ENCODE results near the gene RBM10. TPM values are rescaled to one million over a fixed set of nuclear protein-coding genes. Genes with fewer than 3 reads are reported as not detected.
"Not testable (repeated sequence)": the region's sequence is repeated elsewhere in the genome, so short reads cannot be mapped to it uniquely, and the experiment has no call there.

Gene RBM10, protein sequence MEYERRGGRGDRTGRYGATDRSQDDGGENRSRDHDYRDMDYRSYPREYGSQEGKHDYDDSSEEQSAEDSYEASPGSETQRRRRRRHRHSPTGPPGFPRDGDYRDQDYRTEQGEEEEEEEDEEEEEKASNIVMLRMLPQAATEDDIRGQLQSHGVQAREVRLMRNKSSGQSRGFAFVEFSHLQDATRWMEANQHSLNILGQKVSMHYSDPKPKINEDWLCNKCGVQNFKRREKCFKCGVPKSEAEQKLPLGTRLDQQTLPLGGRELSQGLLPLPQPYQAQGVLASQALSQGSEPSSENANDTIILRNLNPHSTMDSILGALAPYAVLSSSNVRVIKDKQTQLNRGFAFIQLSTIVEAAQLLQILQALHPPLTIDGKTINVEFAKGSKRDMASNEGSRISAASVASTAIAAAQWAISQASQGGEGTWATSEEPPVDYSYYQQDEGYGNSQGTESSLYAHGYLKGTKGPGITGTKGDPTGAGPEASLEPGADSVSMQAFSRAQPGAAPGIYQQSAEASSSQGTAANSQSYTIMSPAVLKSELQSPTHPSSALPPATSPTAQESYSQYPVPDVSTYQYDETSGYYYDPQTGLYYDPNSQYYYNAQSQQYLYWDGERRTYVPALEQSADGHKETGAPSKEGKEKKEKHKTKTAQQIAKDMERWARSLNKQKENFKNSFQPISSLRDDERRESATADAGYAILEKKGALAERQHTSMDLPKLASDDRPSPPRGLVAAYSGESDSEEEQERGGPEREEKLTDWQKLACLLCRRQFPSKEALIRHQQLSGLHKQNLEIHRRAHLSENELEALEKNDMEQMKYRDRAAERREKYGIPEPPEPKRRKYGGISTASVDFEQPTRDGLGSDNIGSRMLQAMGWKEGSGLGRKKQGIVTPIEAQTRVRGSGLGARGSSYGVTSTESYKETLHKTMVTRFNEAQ
- total RNA-seq = 64.3 and 64.6 TPM in 2 replicates

DNA sequence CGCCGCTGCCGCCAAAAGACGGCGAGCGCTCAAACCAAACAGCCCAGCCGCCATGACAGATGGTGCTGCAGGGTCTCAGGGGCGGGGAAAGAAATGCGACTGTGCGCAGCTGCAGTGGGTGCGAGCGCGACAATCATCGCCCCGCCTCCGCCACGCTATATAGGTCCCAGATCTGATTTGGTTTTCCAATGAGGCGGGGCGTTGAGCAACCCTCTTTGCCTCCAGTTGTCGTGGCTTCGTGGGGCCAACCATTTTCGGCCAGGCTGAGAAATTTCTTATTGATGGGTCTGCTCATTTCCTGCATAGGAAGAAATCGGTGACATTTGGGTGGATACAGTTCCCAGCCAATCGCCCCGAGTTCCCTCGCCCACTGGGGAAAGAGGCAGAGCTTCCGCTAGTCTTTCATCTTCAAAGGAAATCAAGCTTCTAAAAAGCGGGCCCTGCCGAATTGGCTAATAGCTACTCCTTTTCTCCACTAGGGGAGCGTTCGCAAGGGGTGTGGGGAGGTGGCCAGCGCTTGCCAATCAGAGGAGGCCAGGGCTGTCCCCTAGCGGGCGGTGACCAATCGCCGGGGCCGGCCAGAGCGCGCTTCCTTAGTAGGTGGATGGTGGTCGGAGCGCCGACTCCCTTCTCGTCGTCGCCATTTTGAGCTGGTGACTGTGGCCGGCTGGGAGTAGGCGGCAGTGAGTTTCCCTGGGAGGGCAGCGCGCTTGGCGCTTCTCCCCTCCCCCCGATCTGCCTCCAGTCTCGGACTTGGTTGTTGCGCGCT is at the start of gene RBM10, which contains the start of gene NDUFB11:
Gene RBM10, plus strand, starts transcription at position 596 of the 769 bp plus-strand sequence. CDS start 2,261 bp downstream, outside the sequence.
Gene NDUFB11, minus strand, starts transcription at position 77 of the 769 bp plus-strand sequence. Its CDS starts 23 bp downstream, at position 54.
- Mint-ChIP-seq H3K4me1 (peaks cover 16% of the 10 kb centered on the region), H3K4me3 (peak within 1 kb of the TSS; percentile 100), H3K27me3 (no peaks in the 10 kb centered on the region), H3K9me3 (no peaks in the 10 kb centered on the region), H3K27ac (peak within 1 kb of the TSS; percentile 100), H3K36me3 (ENCODE audit: low read depth) (peaks cover 40% of the 10 kb centered on the region)
- intact Hi-C loops (cut with micrococcal nuclease) = loop anchor here (1.0 to 5.0 kb wide), 6 partner anchors 16 to 512 kb away; partner anchors contain the start of genes CDK16, USP11, UXT and ZNF41
- peak; percentile 97 for DNase-seq

DNA sequence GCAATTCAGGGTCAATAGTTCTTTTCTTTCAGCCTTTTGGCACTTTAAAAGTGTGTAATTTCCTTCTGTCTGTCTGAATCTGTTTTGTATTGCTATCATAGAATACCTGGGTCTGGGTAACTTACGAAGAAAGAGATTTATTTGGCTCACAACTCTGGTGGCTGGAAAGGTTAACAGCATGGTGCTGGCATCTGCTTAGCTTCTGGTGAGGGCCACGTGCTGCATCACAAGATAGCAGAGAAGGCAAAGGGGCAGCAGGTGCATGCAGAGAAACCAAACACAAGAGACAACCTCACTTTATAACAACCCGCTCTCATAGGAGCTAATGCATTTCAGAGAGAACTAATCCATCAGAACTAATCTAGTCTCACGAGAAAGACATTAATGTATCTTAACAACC is 48.0 kb upstream of the RBM10 start:
- Mint-ChIP-seq H3K9me3 (no peaks in the 10 kb centered on the region), H3K4me3 (no peak overlapping the region), H3K27me3 (no peaks in the 10 kb centered on the region), H3K36me3 (ENCODE audit: low read depth) (no peaks in the 10 kb centered on the region), H3K4me1 (no peaks in the 10 kb centered on the region), H3K27ac (no peak overlapping the region)
- no peak for DNase-seq
- intact Hi-C loops (cut with micrococcal nuclease) = no loop called here

DNA sequence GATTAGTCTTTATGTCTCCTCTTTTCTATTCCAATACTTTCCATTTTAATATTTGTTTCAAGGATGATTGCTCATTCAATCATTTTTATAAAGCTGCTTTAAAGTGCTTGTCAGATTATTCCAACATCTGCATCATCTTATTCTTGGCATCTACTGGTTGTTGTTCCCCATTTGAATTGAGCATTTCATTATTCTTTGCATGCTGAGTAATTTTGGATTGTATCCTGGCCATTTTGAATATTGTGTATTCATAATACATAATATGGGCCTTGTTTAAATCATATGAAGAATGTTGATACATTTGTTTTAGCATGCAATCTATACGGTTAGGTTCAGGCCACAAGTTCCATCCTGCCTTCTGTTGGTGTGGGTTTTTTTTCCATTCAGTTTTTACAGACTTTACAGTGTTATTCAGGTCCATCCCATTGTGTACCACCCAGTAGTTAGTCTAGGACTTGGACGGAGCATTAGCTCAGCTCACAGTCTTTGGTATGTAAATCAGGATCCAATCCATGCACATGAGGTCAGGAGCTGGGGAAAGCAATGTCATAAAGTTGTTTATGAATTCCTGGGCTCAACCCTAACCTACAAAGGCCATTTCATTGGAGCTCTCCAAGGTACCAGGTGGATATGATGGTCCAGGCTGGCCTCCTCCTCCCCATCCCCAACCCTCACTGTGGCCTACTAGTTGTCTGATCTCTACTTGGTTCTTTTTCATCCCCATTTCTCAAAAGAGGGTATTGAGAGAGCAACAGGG is 46.5 kb upstream of the RBM10 start:
- Mint-ChIP-seq H3K36me3 (ENCODE audit: low read depth) (no peaks in the 10 kb centered on the region), H3K9me3 (no peaks in the 10 kb centered on the region), H3K27ac (no peak overlapping the region), H3K4me1 (no peaks in the 10 kb centered on the region), H3K27me3 (no peaks in the 10 kb centered on the region), H3K4me3 (no peak overlapping the region)
- DNase-seq = no peak
- intact Hi-C loops (cut with micrococcal nuclease) = no loop called here

DNA sequence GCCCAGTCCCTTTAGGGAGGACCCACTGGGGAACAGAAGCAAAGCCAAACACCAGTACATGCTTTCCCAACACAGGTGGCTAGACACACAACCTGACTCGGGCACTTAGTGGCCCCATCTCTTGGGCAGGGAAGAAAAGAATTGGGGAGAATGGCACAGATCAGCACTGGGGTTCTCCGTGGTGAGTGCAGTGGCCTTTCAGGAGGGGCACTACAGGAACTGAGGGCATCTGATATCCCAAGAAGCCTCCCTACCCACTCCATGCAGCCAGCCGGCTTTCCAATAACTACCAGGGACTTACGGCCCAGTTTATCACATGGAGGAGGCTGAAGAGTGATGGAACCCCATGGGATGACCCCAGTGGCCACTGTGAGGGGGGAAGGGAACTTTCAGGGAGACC is 43.8 kb upstream of the RBM10 start:
- Mint-ChIP-seq H3K27me3 (no peaks in the 10 kb centered on the region), H3K9me3 (no peaks in the 10 kb centered on the region), H3K4me1 (no peaks in the 10 kb centered on the region), H3K4me3 (no peak overlapping the region), H3K27ac (no peak overlapping the region), H3K36me3 (ENCODE audit: low read depth) (no peaks in the 10 kb centered on the region)
- DNase-seq = no peak
- intact Hi-C loops (cut with micrococcal nuclease) = no loop called here

DNA sequence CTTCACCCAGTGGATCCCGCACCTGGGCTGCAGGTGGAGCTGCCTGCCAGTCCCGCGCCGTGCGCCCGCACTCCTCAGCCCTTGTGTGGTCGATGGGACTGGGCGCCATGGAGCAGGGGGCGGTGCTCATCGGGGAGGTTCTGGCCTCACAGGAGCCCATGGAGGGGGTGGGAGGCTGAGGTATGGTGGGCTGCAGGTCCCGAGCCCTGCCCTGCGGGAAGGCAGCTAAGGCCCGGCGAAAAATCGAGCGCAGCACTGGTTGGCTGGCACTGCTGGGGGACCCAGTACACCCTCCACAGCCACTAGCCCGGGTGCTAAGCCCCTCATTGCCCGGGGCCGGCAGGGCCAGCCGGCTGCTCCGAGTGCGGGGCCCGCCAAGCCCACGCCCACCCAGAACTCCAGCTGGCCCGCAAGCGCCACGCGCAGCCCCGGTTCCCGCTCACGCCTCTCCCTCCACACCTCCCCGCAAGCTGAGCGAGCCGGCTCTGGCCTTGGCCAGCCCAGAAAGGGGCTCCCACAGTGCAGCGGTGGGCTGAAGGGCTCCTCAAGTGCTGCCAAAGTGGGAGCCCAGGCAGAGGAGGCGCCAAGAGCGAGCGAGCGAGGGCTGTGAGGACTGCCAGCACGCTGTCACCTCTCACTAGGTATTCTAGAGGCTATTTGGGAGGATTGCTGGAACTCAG is 33.9 kb upstream of the RBM10 start:
- H3K4me1 Mint-ChIP-seq; intact Hi-C loops (cut with micrococcal nuclease); H3K27me3 Mint-ChIP-seq; H3K36me3 Mint-ChIP-seq (ENCODE audit: low read depth); DNase-seq; H3K27ac Mint-ChIP-seq; H3K4me3 Mint-ChIP-seq; H3K9me3 Mint-ChIP-seq: not testable (repeated sequence)

DNA sequence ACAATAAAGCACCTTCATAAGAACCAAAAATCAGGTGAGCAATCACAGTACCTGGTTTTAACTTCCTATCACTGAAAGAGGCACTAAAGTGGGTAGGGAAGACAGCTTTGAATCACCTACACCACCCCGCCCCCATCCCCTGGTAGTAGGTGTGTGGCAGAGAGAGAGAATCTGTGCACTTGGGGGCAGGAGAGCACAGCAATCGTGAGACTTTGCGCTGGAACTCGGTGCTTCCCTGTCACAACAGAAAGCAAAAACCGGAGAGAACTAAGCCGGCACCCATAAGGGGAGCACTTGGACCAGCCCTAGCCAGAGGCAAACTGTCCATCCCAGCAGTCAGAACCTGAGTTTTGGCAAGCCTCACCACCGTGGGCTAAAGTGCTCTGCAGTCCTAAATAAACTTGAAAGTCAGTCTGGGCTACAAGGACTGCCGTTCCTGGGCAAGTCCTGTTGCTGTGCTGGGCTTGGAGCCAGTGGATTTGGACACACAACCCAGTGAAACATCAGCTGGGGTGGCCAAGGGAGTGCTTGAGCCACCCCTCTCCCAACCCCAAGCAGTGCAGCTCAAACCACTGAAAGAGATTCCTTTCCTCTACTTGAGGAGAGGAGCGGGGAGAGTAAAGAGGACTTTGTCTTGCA is 32.6 kb upstream of the RBM10 start:
- Mint-ChIP-seq H3K9me3 (no peaks in the 10 kb centered on the region), H3K36me3 (ENCODE audit: low read depth) (no peaks in the 10 kb centered on the region), H3K27ac (no peak overlapping the region), H3K4me3 (no peak overlapping the region), H3K27me3 (no peaks in the 10 kb centered on the region), H3K4me1 (no peaks in the 10 kb centered on the region)
- intact Hi-C loops (cut with micrococcal nuclease) = no loop called here
- DNase-seq = no peak

DNA sequence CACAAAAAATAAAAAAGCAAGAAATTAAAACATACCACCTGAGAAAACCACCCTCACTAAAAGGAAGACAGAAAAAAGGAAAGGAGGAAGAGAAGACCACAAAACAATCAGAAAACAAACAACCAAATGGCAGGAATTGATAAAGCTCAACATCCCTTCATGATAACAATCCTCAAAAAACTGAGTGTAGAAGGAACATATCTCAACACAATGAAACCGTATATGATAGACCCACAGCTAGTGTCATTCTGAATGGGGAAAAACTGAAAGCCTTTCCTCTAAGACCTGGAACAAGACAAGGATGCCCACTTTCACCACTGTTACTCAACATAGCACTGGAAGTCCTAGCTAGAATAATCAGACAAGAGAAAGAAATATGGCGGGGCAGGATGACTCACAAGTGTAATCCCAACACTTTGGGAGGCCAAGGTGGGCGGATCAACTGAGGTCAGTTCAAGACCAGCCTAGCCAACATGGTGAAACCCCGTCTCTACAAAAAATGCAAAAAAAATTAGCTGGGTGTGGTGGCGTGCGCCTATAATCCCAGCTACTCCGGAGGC is 28.4 kb upstream of the RBM10 start:
- H3K27ac Mint-ChIP-seq; DNase-seq; H3K36me3 Mint-ChIP-seq (ENCODE audit: low read depth); H3K4me3 Mint-ChIP-seq; intact Hi-C loops (cut with micrococcal nuclease); H3K27me3 Mint-ChIP-seq; H3K4me1 Mint-ChIP-seq; H3K9me3 Mint-ChIP-seq: not testable (repeated sequence)

DNA sequence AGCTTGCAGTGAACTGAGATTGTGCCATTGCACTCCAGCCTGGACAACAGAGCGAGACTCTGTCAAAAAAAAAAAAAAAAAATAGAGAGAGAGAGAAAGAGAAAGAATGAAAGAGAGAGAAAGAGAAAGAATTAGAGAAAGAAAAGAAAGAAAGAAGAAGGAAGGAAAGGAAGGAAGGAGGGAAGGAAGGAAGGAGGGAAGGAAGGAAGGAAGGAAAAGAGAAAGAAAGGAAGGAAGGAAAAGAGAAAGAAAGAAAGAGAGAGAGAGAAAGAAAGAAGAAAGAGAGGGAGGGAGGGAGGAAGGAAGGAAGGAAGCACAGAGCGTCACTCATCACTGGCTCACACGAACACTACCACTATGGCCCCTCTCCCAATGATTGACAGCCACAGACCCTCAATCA is 20.6 kb upstream of the RBM10 start:
- not testable (repeated sequence) for H3K4me1 Mint-ChIP-seq; H3K36me3 Mint-ChIP-seq (ENCODE audit: low read depth)

DNA sequence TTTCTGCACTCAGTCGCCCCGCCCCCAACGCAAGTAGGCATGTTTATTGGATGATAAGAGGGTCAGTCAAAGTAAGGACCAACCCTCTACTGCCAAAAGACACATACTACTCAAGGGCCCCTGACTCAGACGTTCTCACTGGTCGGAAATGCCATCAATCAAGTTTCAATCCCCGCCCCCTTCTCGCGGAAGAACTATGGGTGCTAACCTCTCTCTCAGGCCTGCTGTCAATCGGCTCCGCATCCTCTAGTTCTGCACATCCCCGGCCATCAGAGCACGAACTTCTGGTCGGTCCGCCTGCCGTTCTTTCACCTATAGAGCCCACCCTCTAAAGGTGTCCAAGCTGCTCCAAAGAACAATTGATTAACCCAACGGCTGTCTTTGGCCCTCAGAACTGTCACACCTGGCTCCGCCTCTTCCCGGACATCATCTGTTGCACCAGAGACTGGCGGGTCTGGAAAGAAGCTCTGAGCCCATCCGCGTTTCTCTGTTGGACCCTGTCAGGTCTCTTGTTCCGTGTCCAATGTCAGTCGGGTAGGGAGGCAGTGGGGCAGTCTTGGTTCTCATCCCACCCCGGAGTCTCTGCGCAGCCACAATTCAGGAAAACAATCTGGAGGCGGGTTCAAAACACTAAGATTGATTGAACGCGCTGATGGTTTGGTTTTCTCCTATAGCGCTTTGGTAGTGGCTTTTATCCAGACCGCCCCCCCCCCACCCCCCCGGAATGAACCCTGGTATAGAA is 15.7 kb upstream of the RBM10 start:
- peak overlapping the region; percentile 100 for H3K4me3 Mint-ChIP-seq
- H3K27me3 Mint-ChIP-seq = no peaks in the 10 kb centered on the region
- H3K4me1 Mint-ChIP-seq = peaks cover 2% of the 10 kb centered on the region
- intact Hi-C loops (cut with micrococcal nuclease) = loop anchor here (1.0 kb wide), 1 partner anchor 16 kb away; the partner anchor contains the start of gene RBM10
- peak overlapping the region; percentile 98 for H3K27ac Mint-ChIP-seq
- no peaks in the 10 kb centered on the region for H3K36me3 Mint-ChIP-seq (ENCODE audit: low read depth)
- peak; percentile 97 for DNase-seq
- no peaks in the 10 kb centered on the region for H3K9me3 Mint-ChIP-seq

More for the DNA sequence above, 20.6 kb upstream of the RBM10 start:
- H3K27me3 Mint-ChIP-seq; DNase-seq; H3K4me3 Mint-ChIP-seq; H3K9me3 Mint-ChIP-seq; intact Hi-C loops (cut with micrococcal nuclease); H3K27ac Mint-ChIP-seq: not testable (repeated sequence)

DNA sequence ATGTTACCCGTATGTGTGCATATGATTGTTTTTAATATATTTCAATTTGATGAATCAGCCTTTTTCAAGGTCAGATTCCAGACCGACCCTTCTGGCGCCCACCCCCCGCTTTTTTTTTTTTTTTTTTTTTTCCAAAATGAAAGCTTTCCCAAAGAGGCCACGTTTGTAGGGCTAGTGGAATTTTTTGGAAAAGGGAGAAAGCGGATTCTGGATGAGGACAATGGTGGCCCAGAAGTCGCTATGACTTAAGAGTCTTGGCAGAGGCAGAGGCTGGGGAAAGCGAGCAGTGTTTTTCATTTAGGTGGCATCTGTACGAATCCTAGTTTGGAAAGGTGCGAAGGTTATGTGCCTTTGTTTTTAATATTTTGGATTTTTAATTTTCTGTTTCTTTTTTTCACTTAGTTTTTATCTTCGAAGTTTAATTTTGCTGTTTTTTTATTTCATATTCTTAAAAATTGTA is 15.1 kb upstream of the RBM10 start:
- Mint-ChIP-seq H3K36me3 (ENCODE audit: low read depth) (no peaks in the 10 kb centered on the region), H3K4me1 (peaks cover 2% of the 10 kb centered on the region), H3K27ac (peak overlapping the region; percentile 98), H3K27me3 (no peaks in the 10 kb centered on the region), H3K9me3 (no peaks in the 10 kb centered on the region), H3K4me3 (peak overlapping the region; percentile 100)
- no peak for DNase-seq
- intact Hi-C loops (cut with micrococcal nuclease) = loop anchor here (1.0 kb wide), 1 partner anchor 15 kb away; the partner anchor contains the start of gene RBM10

DNA sequence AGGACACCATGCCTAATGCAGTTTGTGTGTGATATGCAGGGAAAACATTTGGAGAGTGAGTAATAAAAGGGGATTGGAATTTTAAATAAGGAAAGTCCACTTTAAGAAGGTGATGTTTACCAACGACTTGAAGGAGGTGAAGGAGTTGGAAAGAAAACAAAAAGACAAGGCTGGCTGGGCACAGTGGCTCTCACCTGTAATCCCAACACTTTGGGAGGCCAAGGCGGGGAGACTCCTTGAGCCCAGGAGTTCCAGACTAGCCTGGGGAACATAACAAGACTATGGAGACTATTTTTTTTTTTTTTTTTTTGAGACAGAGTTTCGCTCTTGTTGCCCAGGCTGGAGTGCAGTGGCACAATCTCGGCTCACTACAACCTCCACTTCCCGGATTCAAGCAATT is 11.5 kb upstream of the RBM10 start:
- Mint-ChIP-seq H3K4me3 (no peak overlapping the region), H3K36me3 (ENCODE audit: low read depth) (no peaks in the 10 kb centered on the region), H3K27me3 (no peaks in the 10 kb centered on the region), H3K9me3 (no peaks in the 10 kb centered on the region), H3K4me1 (no peaks in the 10 kb centered on the region), H3K27ac (no peak overlapping the region)
- no peak for DNase-seq
- intact Hi-C loops (cut with micrococcal nuclease) = no loop called here

Measured in activated CD4-positive, alpha-beta T cell treated with anti-CD3 and anti-CD28 coated beads, Interleukin-2, amount 10 ng/mL, durations not matched to agents 24 days and 14 days (primary cell).